Cardiac fibroblast (primary cell): ENCODE results near the gene TENT4B.
A peak's percentile ranks its signal among the peaks of the same experiment; 100 is the strongest.

Experiments
- DNase-seq, 2 donors: peaks; one replicate each; pipeline versions ENCODE4 v3.0.0 to v3.0.0-alpha.2; 2010; ENCODE audit warnings: low read depth in 2 of 2
- H3K4me3 ChIP-seq, 2 donors: replicated peaks in 1 of 2; 1 replicate in 1 of 2; 2 replicates in 1 of 2; pipeline ENCODE4 v1.5.1; 2011; ENCODE audit warnings: low read depth in 2 of 2, low read length in 2 of 2, mild to moderate bottlenecking in 2 of 2, moderate library complexity in 1 of 2
- CTCF ChIP-seq: IDR thresholded peaks from one replicate; pipeline ENCODE4 v1.5.1; 2011; ENCODE audit warnings: low read depth, mild to moderate bottlenecking, low read length, inconsistent platforms

Gene TENT4B

GRCh38 chr16:50153596-50154419, 702 bp downstream of the TENT4B start:
- peak overlapping the region; percentile 74 to 83 for H3K4me3 ChIP-seq
- TF ChIP-seq CTCF: no peak
- DNase-seq: peak; percentile 18 to 26

DNA sequence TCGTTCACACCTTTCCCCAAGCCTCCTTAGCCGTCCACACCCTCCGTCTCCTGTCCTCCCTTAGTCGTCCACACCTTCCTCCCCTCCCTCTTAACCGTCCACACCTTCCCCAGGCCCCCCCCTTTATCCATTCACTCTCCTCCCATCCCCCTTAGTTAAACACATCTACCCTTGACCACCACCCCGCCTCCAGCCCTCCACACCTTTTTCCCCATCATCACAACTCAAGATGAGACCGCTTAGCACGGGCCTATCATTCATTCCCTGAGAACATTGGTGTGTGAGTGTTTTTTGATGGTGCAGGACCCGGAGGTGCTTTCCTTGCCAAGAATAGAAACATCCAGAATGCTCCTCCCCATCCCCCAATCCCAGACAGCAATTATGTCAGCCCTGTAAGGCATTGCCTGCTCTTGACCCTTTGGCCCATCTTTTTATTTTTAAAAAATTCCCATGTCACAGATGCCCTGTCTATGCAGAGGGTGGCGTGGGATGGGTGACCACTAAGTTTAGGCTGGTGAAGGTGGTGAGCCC, 1.4 kb downstream of the TENT4B start:
- TF ChIP-seq CTCF: no peak
- H3K4me3 ChIP-seq: peak overlapping the region; percentile 74 to 83
- DNase-seq: peak; percentile 17 to 34

GRCh38 chr16:50155925-50156324, 2.8 kb downstream of the TENT4B start:
- DNase-seq: no peak
- no peak for TF ChIP-seq CTCF
- peak overlapping the region in 1 of 2 donors; percentile 83 for H3K4me3 ChIP-seq

DNA sequence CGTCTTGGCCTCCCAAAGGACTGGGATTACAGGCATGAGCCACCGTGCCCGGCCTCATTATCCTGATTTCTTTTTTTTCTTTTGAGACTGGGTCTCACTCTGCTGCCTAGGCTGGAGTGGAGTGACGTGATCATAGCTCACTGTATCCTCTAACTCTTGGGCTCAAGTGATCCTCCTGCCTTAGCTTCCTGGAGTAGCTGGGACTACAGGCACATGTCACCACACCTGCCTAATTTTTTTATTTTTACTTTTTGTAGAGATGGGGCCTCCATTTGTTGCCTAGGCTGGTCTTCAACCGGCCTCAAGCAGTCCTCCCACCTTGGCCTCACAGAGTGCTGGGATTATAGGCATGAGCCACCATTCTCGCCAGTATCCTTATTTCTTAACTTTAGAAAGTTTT, 3.5 kb downstream of the TENT4B start:
- no peak for DNase-seq
- H3K4me3 ChIP-seq: no peak overlapping the region
- no peak for TF ChIP-seq CTCF

DNA sequence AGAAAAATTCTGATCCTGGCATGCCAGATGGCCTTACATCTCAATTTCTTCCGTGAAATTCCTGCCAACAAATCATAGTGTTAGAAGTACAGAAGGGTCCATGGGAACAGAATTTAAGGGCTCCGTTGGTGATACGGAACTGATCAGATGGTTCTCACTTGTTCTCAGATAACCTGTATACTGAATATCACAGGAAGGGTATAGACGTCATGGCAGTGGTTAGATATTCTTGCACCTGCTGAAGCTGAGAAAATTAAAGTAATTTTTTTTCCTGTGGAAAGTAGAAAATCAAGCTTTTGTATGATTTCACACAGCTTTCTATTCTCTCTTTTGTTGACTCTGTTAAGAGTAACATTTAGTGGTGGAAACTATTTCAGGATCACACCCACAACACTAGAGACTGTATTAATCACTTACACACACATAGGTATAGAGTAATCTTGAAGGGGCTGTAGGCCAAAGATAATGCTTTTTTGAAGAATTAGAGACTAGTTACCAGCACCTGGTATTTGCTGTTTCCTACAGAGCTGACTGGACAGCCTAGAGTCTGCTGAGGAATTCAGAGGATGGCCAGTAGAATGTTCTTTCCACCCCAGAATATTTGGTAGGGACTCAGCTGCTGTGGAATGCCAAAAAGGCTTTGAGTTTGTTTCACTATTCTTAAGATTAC, 7.5 kb downstream of the TENT4B start:
- DNase-seq: peak; percentile 36 to 52
- TF ChIP-seq CTCF: no peak
- no peak overlapping the region for H3K4me3 ChIP-seq

DNA sequence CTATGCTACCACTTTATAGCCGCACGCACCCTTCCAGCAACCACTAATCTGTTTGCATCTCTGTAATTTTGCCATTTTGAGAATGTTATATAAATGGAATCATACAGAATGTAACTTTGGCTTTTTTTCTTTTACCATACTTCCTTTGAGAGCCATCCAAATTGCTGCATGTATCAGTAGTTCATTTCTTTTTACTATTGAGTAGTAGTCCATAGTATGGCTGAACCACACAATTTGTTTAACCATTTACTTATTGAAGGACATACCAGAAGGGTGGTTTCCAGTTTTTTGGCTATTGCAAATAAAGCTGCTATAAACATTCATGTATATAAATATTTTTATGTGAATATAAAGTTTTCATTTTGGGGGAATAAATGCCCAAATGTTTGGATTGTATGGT, 8.8 kb downstream of the TENT4B start:
- no peak overlapping the region for H3K4me3 ChIP-seq
- DNase-seq: no peak
- TF ChIP-seq CTCF: no peak
